ENCODE results near the gene ESPL1. TPM values are rescaled to one million over a fixed set of nuclear protein-coding genes. Genes with fewer than 3 reads are reported as not detected.
A peak's percentile ranks its signal among the peaks of the same experiment; 100 is the strongest.

Gene ESPL1
- total RNA-seq, 2 experiments from 2014 or later: 60.8 to 66.9 TPM

DNA sequence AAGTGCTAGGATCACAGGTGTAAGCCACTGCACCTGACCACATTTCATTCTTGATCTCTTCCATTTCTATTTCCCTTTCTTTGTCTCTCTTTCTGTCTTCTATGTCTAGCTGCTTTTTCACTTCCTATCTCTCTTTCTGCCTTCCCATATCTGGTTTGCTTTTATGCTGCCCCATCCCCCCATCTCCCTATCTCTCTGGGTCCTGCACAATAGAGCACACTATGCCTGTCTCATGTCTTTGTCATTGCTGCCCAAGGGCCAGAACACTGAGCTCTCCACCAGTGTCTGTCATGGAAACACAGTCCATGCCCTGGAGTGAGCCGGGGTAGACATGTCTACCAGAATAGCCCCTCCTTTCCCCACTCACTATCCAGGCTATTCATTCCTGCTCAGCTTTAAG, 23.8 kb upstream of the ESPL1 start:
- ChIA-PET POLR2A (no interaction called here), CTCF (interaction anchor here (0.6 to 1.6 kb wide), 4 partner anchors 10 to 500 kb away, joined by 3 to 4 read pairs (median 4); no protein-coding TSS in a partner anchor)
- no peaks in the 10 kb centered on the region for H3K36me3 Mint-ChIP-seq (ENCODE audit: low read depth)
- no peak for DNase-seq
- ATAC-seq: no peak
- no peaks in the 10 kb centered on the region for H3K9me3 Mint-ChIP-seq (ENCODE audit: low read depth)
- H3K27me3 Mint-ChIP-seq: peaks cover 4% of the 10 kb centered on the region
- no peak overlapping the region for H3K27ac Mint-ChIP-seq
- intact Hi-C loops (cut with DNase I, micrococcal nuclease): no loop called here
- no peaks in the 10 kb centered on the region for H3K4me1 Mint-ChIP-seq
- no peak overlapping the region for H3K4me3 Mint-ChIP-seq

GRCh38 chr12:53245286-53245685, 22.8 kb upstream of the ESPL1 start:
- Mint-ChIP-seq H3K4me3 (no peak overlapping the region), H3K36me3 (ENCODE audit: low read depth) (no peaks in the 10 kb centered on the region), H3K27me3 (peaks cover 4% of the 10 kb centered on the region), H3K27ac (no peak overlapping the region), H3K9me3 (ENCODE audit: low read depth) (no peaks in the 10 kb centered on the region), H3K4me1 (no peaks in the 10 kb centered on the region)
- intact Hi-C loops (cut with DNase I, micrococcal nuclease): no loop called here
- ChIA-PET CTCF (interaction anchor here (0.6 to 0.8 kb wide), 2 partner anchors 16 to 48 kb away, joined by 3 read pairs; no protein-coding TSS in a partner anchor), POLR2A (interaction anchor here (0.6 kb wide), 1 partner anchor 13 kb away, joined by 4 read pairs; no protein-coding TSS in a partner anchor)
- no peak for ATAC-seq
- DNase-seq: no peak

DNA sequence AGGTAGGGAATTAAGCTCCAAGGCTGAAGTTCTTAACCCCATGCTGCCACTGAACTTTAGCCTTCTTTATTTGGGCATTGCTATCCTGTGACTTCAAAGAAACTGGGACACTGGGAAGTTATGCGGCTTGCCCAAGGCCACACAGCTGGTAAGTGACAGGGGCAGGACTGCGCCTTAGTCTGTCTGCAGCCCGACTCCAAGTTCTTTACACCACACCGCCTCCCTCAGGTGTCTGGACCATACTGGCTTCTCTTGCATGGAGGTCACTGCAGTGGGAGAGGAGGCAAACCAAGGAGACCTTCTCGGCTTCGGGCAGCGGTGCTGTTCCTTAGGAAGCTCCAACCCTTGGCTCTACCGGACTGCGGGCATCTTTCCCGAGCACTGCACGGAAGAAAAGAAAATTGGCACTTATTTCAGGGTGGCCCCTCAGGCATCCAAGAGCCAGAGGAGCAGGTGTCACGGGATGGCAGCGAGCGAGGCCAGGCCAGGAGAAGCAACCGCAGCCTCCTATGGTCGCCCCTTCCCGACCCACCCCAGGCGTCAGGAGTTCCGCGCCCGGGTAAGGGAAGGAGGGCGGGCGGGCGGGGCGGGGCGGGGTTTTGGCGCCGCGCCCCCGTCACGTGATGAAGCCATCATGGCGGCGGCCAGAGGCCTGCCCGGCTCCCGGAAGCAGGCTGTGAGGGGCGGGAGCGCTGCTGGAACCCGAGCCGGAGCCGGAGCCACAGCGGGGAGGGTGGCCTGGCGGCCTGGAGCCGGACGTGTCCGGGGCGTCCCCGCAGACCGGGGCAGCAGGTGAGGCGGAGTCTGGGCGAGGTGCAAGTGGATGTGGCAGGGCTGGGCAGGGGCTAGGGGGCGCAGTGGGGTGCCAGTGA, 16.4 kb upstream of the ESPL1 start:
- DNase-seq (peak; percentile 83), ATAC-seq (peak; percentile 91)
- H3K4me3 Mint-ChIP-seq: peak overlapping the region; percentile 97
- no peaks in the 10 kb centered on the region for H3K27me3 Mint-ChIP-seq
- ChIA-PET CTCF (interaction anchor here (0.7 to 4.7 kb wide), 19 partner anchors 10 to 173 kb away, joined by 3 to 35 read pairs (median 4); partner anchors contain the start of genes CSAD, MYG1, SPRYD3 and ZNF740), POLR2A (interaction anchor here (1.2 kb wide), 1 partner anchor 36 kb away, joined by 3 read pairs; no protein-coding TSS in a partner anchor)
- intact Hi-C loops (cut with DNase I, micrococcal nuclease): loop anchor here (1.0 to 2.0 kb wide), 8 partner anchors 17 to 71 kb away; partner anchors contain the start of genes AAAS (in 1 of the 2), CSAD (in 1 of the 2), ESPL1 (in 1 of the 2) and MYG1 (in 1 of the 2)
- peaks cover 36% of the 10 kb centered on the region for H3K4me1 Mint-ChIP-seq
- H3K27ac Mint-ChIP-seq: peak overlapping the region; percentile 95
- peaks cover 8% of the 10 kb centered on the region for H3K36me3 Mint-ChIP-seq (ENCODE audit: low read depth)
- H3K9me3 Mint-ChIP-seq (ENCODE audit: low read depth): no peaks in the 10 kb centered on the region

DNA sequence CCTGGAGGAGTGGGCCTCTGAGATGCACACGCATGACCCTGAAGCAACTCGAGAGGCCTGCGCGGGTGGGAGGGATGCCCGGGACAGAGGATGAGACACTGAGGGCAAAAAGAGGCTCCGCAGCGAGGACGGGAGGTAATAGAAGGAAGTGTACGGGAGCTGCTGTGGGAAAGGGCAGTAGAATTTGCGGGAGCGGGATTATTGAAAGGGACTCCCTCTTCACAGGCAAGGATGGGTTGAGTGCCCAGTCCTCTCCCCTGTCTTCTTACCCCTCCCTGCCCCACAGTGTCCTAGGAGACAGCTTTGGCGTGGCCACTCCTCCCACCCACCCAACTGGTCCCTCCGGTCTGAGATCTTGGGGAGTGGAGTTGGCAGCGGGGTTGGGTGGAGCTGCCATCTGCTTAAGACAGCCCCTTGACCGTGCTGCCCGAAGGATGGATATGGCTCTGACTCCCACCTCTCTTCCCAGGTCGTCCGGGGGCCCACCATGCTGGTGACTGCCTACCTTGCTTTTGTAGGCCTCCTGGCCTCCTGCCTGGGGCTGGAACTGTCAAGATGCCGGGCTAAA, 15.7 kb upstream of the ESPL1 start:
- H3K27ac Mint-ChIP-seq: peak overlapping the region; percentile 95
- H3K4me1 Mint-ChIP-seq: peaks cover 36% of the 10 kb centered on the region
- POLR2A ChIA-PET: interaction anchor here (1.2 kb wide), 1 partner anchor 37 kb away, joined by 3 read pairs; no protein-coding TSS in a partner anchor
- CTCF ChIA-PET: interaction anchor here (1.3 to 4.7 kb wide), 6 partner anchors 12 to 93 kb away, joined by 3 to 35 read pairs (median 5); partner anchors contain the start of genes ESPL1 and PFDN5
- DNase-seq (peak; percentile 25), ATAC-seq (no peak)
- H3K4me3 Mint-ChIP-seq: peak overlapping the region; percentile 97
- H3K27me3 Mint-ChIP-seq: no peaks in the 10 kb centered on the region
- intact Hi-C loops (cut with DNase I, micrococcal nuclease): loop anchor here in 1 of 2 experiments (1.0 kb wide), 6 partner anchors 16 to 72 kb away; partner anchors contain the start of genes AAAS, CSAD, ESPL1 and MYG1
- H3K9me3 Mint-ChIP-seq (ENCODE audit: low read depth): no peaks in the 10 kb centered on the region
- peaks cover 8% of the 10 kb centered on the region for H3K36me3 Mint-ChIP-seq (ENCODE audit: low read depth)

DNA sequence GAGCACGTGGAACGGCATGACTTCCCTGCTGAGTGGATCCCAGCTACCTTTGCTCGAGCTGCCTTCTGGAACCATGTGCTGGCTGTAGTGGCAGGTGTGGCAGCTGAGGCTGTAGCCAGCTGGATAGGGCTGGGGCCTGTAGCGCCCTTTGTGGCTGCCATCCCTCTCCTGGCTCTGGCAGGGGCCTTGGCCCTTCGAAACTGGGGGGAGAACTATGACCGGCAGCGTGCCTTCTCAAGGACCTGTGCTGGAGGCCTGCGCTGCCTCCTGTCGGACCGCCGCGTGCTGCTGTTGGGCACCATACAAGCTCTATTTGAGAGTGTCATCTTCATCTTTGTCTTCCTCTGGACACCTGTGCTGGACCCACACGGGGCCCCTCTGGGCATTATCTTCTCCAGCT, 14.8 kb upstream of the ESPL1 start:
- no peaks in the 10 kb centered on the region for H3K9me3 Mint-ChIP-seq (ENCODE audit: low read depth)
- ATAC-seq (no peak), DNase-seq (no peak)
- peak overlapping the region; percentile 95 for H3K27ac Mint-ChIP-seq
- ChIA-PET CTCF (interaction anchor here (1.4 to 4.7 kb wide), 5 partner anchors 11 to 68 kb away, joined by 4 to 35 read pairs (median 6); partner anchors contain the start of genes AAAS, ESPL1 and PFDN5), POLR2A (interaction anchor here (1.2 kb wide), 1 partner anchor 38 kb away, joined by 3 read pairs; no protein-coding TSS in a partner anchor)
- H3K36me3 Mint-ChIP-seq (ENCODE audit: low read depth): peaks cover 8% of the 10 kb centered on the region
- intact Hi-C loops (cut with DNase I, micrococcal nuclease): no loop called here
- peak overlapping the region; percentile 97 for H3K4me3 Mint-ChIP-seq
- H3K27me3 Mint-ChIP-seq: no peaks in the 10 kb centered on the region
- H3K4me1 Mint-ChIP-seq: peaks cover 36% of the 10 kb centered on the region

DNA sequence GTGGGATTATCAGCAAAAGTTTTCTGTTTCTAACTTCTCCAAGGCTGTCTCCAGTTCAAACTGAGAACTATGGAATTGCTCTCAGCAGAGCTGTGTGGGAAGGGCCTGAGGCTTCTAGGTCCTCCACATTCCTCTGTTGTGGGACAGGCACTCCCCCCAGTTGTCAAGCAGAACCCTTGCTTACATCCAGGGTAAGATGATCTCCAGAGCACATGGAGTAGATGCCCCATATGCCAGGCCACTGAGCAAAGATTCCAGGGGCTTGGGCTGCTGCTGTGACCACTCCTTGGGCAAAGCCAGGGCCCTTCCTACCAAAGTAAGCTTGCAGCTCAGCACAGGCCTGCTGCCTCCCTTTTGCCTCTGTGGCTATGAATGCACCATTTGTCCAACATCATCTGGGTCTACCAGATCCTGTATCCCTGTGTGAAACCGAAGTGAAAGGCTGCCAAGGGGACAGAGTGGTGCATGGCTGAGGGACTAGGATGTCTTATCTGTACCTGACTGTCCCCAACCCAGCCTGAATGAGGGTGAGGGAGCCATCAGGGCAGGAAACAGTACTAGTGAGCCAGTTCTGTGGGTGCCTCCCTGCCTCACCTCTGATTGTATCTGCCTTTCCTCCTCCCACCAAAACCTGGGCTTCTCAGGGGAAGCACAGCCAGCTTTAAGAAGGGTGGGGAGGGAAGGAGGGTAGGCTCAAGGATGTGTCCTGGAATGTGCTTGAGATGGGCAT, 13.1 kb upstream of the ESPL1 start:
- intact Hi-C loops (cut with DNase I, micrococcal nuclease): no loop called here
- Mint-ChIP-seq H3K4me1 (peaks cover 36% of the 10 kb centered on the region), H3K4me3 (no peak overlapping the region)

DNA sequence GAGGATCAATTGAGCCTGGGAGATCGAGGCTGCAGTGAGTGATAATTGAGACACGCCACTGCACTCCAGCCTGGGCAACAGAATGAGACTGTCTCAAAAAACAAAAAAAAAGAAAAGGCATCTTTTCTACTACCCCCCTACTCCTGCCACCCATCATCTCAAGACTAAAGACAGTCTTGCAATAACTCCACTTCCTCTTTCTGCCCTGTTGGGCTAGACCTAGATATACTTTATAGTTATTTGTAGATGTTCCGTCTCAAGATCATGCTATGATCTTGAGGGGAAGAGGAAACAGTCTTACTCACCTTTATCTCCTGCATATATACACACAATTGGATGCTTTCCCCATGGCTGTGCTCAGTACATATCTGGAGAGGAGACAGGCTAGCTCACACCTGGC, 12.1 kb upstream of the ESPL1 start:
- DNase-seq (no peak), ATAC-seq (no peak)
- peaks cover 8% of the 10 kb centered on the region for H3K36me3 Mint-ChIP-seq (ENCODE audit: low read depth)
- ChIA-PET POLR2A (no interaction called here), CTCF (interaction anchor here (0.6 to 2.5 kb wide), 6 partner anchors 11 to 101 kb away, joined by 3 to 14 read pairs (median 5); partner anchors contain the start of genes AAAS and ESPL1)
- no peaks in the 10 kb centered on the region for H3K9me3 Mint-ChIP-seq (ENCODE audit: low read depth)
- intact Hi-C loops (cut with DNase I, micrococcal nuclease): no loop called here
- H3K27ac Mint-ChIP-seq: no peak overlapping the region
- peaks cover 35% of the 10 kb centered on the region for H3K4me1 Mint-ChIP-seq
- no peak overlapping the region for H3K4me3 Mint-ChIP-seq
- no peaks in the 10 kb centered on the region for H3K27me3 Mint-ChIP-seq

More for the DNA sequence above, 13.1 kb upstream of the ESPL1 start:
- ATAC-seq (no peak), DNase-seq (no peak)
- Mint-ChIP-seq H3K27ac (peak overlapping the region; percentile 39), H3K9me3 (ENCODE audit: low read depth) (no peaks in the 10 kb centered on the region), H3K36me3 (ENCODE audit: low read depth) (peaks cover 8% of the 10 kb centered on the region), H3K27me3 (no peaks in the 10 kb centered on the region)
- ChIA-PET POLR2A (interaction anchor here (1.0 kb wide), 1 partner anchor 12 kb away, joined by 14 read pairs; the partner anchor contains the start of gene ESPL1), CTCF (interaction anchor here (0.6 to 4.7 kb wide), 5 partner anchors 10 to 67 kb away, joined by 3 to 35 read pairs (median 7); partner anchors contain the start of genes AAAS and ESPL1)

DNA sequence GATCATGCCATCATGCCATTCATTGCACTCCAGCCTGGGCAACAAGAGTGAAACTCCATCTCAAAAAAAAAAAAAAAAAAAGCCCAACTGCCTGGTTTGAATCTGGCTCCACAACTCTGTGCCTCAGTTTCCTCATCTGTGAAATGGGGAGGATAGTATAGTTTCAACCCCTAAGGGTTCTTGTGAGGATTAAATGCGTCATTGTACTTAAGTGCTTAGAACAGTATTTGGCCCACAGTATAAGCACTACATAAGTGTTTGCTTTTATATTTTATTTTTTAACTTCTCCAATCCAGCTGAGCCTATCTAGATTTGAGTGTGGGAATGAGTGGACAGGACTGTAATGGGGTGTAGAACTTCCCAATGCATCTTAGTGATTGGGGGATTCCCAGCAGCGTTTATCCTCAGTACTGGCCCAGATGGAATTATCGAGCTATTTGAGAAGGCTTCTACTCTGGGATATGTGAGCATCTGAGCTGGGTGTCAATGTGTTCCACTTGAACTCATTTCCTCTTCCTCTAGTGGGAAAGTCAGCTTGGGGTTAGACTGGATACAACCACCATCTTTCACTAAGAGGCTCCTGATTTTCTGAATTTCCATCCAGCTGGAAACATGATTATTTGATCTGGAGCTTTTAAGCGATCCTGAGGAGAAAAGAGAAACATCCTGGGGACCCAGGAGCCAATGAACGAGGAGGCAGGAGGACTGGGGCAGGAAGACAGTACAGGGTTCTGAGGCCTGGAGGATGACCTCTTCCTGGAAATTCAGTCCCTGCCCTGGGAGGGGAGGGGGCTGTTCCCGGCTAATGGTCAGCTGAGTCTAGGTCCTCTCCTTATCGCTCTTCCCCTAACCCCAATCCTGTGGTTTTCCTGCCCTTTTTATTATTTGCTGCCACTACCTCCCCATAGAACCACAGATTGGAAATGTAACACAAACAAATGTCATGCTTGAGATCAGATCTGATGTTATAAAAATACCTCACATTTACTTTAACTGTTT, 9.3 kb upstream of the ESPL1 start:
- H3K9me3 Mint-ChIP-seq (ENCODE audit: low read depth): no peaks in the 10 kb centered on the region
- POLR2A ChIA-PET: interaction anchor here (0.5 to 0.6 kb wide), 2 partner anchors 14 to 489 kb away, joined by 4 to 5 read pairs; no protein-coding TSS in a partner anchor

DNA sequence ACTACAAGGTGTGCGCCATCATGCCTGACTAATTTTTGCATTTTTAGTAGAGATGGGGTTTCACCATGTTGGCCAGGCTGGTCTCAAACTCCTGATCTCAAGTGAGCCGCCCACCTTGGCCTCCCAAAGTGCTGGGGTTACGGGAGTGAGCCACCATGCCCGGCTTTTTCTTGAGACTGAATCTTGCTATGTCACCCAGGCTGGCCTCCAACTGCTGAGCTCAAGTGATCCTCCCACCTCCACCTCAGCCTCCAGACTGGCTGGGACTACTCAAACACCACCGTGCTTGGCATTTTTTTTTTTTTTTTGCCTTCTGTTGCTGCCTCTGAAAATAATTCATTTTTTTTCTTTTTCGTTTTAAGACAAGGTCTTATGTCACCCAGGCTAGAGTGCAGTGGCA, 8.2 kb upstream of the ESPL1 start:
- intact Hi-C loops (cut with DNase I, micrococcal nuclease): no loop called here
- no peaks in the 10 kb centered on the region for H3K9me3 Mint-ChIP-seq (ENCODE audit: low read depth)
- H3K36me3 Mint-ChIP-seq (ENCODE audit: low read depth): no peaks in the 10 kb centered on the region
- DNase-seq (no peak), ATAC-seq (no peak)
- H3K27me3 Mint-ChIP-seq: no peaks in the 10 kb centered on the region
- ChIA-PET CTCF (interaction anchor here (0.9 to 2.7 kb wide), 2 partner anchors 46 to 62 kb away, joined by 3 to 11 read pairs; partner anchors contain the start of gene AAAS), POLR2A (interaction anchor here (0.6 to 0.7 kb wide), 2 partner anchors 100 to 172 kb away, joined by 3 to 4 read pairs; no protein-coding TSS in a partner anchor)
- H3K4me3 Mint-ChIP-seq: no peak overlapping the region
- H3K27ac Mint-ChIP-seq: no peak overlapping the region
- H3K4me1 Mint-ChIP-seq: peaks cover 12% of the 10 kb centered on the region

More for the DNA sequence above, 9.3 kb upstream of the ESPL1 start:
- no peak overlapping the region for H3K4me3 Mint-ChIP-seq
- H3K27me3 Mint-ChIP-seq: no peaks in the 10 kb centered on the region
- intact Hi-C loops (cut with DNase I, micrococcal nuclease): no loop called here
- ATAC-seq (no peak), DNase-seq (no peak)
- CTCF ChIA-PET: interaction anchor here (0.6 kb wide), 3 partner anchors 16 to 295 kb away, joined by 3 read pairs; no protein-coding TSS in a partner anchor
- peaks cover 1% of the 10 kb centered on the region for H3K36me3 Mint-ChIP-seq (ENCODE audit: low read depth)
- H3K4me1 Mint-ChIP-seq: peaks cover 20% of the 10 kb centered on the region
- no peak overlapping the region for H3K27ac Mint-ChIP-seq

All from activated CD4-positive, alpha-beta T cell treated with anti-CD3 and anti-CD28 coated beads for 36 hours (primary cell).